Adipocyte (in vitro differentiated cells): ENCODE data around the gene FEZF1.
"Not testable (repeated sequence)": the region's sequence is repeated elsewhere in the genome, so short reads cannot be mapped to it uniquely, and the experiment has no call there.

Source experiments
- DNase-seq: peaks from one replicate; pipeline ENCODE4 v3.0.0-alpha.2; 2015; ENCODE audit warnings: low read depth
- H3K27me3 ChIP-seq: replicated peaks from 2 replicates; pipeline ENCODE4 v1.7.0; 2013; ENCODE audit warnings: mild to moderate bottlenecking, low read length, moderate library complexity; ENCODE audit not compliant: control insufficient read depth, insufficient read depth
- H3K36me3 ChIP-seq: 2 replicates; pipeline ENCODE4 v1.7.0; 2013; ENCODE audit warnings: low read length, mild to moderate bottlenecking, moderate library complexity; ENCODE audit not compliant: control insufficient read depth, insufficient read depth, severe bottlenecking
- H3K4me1 ChIP-seq: 2 replicates; pipeline ENCODE4 v1.7.0; 2013; ENCODE audit warnings: mild to moderate bottlenecking, low read length, moderate library complexity; ENCODE audit not compliant: control insufficient read depth, insufficient read depth
- H3K4me3 ChIP-seq: 2 replicates; pipeline ENCODE4 v1.7.0; 2013; ENCODE audit warnings: mild to moderate bottlenecking, low read length, moderate library complexity
- H3K9ac ChIP-seq: 2 replicates; pipeline ENCODE4 v1.7.0; 2013; ENCODE audit warnings: mild to moderate bottlenecking, low read length, moderate library complexity
- H3K9me3 ChIP-seq: 2 replicates; pipeline ENCODE4 v1.7.0; 2013; ENCODE audit warnings: mild to moderate bottlenecking, low read length, moderate library complexity; ENCODE audit not compliant: control insufficient read depth

FEZF1 gene

GRCh38 chr7:122299624-122300210 is 4.8 kb downstream of the FEZF1 start:
- peaks cover 83% of the 10 kb centered on the region for H3K27me3 ChIP-seq
- no peak overlapping the region for H3K9ac ChIP-seq
- no peaks in the 10 kb centered on the region for H3K36me3 ChIP-seq
- H3K4me1 ChIP-seq: no peaks in the 10 kb centered on the region
- no peak overlapping the region for H3K4me3 ChIP-seq
- H3K9me3 ChIP-seq: peaks cover 6% of the 10 kb centered on the region
- no peak for DNase-seq

GRCh38 chr7:122298618-122299017 is 5.9 kb downstream of the FEZF1 start:
- H3K9me3 ChIP-seq: peaks cover 3% of the 10 kb centered on the region
- H3K27me3 ChIP-seq: peaks cover 72% of the 10 kb centered on the region
- H3K9ac ChIP-seq: no peak overlapping the region
- H3K36me3 ChIP-seq: no peaks in the 10 kb centered on the region
- no peak overlapping the region for H3K4me3 ChIP-seq
- H3K4me1 ChIP-seq: no peaks in the 10 kb centered on the region
- DNase-seq: no peak

- DNase-seq: no peak
- H3K36me3 ChIP-seq: no peaks in the 10 kb centered on the region
- H3K4me3 ChIP-seq: no peak overlapping the region
- peaks cover 70% of the 10 kb centered on the region for H3K27me3 ChIP-seq
- no peaks in the 10 kb centered on the region for H3K4me1 ChIP-seq
- no peak overlapping the region for H3K9ac ChIP-seq
- H3K9me3 ChIP-seq: peaks cover 3% of the 10 kb centered on the region
Observed at GRCh38 chr7:122298131-122298530, 6.4 kb downstream of the FEZF1 start.

- no peak for DNase-seq
- Histone ChIP-seq H3K36me3 (no peaks in the 10 kb centered on the region), H3K4me3 (no peak overlapping the region), H3K9me3 (peaks cover 23% of the 10 kb centered on the region), H3K27me3 (peaks cover 17% of the 10 kb centered on the region), H3K4me1 (no peaks in the 10 kb centered on the region), H3K9ac (no peak overlapping the region)
Observed at GRCh38 chr7:122291189-122291588, 13.4 kb downstream of the FEZF1 start.

- Histone ChIP-seq H3K36me3 (no peaks in the 10 kb centered on the region), H3K9me3 (peaks cover 23% of the 10 kb centered on the region), H3K4me3 (no peak overlapping the region), H3K9ac (no peak overlapping the region), H3K4me1 (no peaks in the 10 kb centered on the region), H3K27me3 (peaks cover 13% of the 10 kb centered on the region)
- DNase-seq: no peak
Observed at GRCh38 chr7:122290476-122290875, 14.1 kb downstream of the FEZF1 start.

- DNase-seq: no peak
Observed at GRCh38 chr7:122289426-122289825, 15.1 kb downstream of the FEZF1 start.

GRCh38 chr7:122284608-122285007 is 19.9 kb downstream of the FEZF1 start:
- peaks cover 11% of the 10 kb centered on the region for H3K9me3 ChIP-seq
- H3K4me1 ChIP-seq, H3K9ac ChIP-seq, DNase-seq, H3K4me3 ChIP-seq, H3K27me3 ChIP-seq, H3K36me3 ChIP-seq: not testable (repeated sequence)

More at GRCh38 chr7:122289426-122289825, 15.1 kb downstream of the FEZF1 start:
- peaks cover 23% of the 10 kb centered on the region for H3K9me3 ChIP-seq
- no peak overlapping the region for H3K9ac ChIP-seq
- H3K27me3 ChIP-seq: peaks cover 9% of the 10 kb centered on the region
- H3K4me1 ChIP-seq: no peaks in the 10 kb centered on the region
- H3K36me3 ChIP-seq: no peaks in the 10 kb centered on the region
- H3K4me3 ChIP-seq: no peak overlapping the region

- Histone ChIP-seq H3K27me3 (no peaks in the 10 kb centered on the region), H3K9ac (no peak overlapping the region), H3K4me3 (no peak overlapping the region), H3K4me1 (peaks cover 24% of the 10 kb centered on the region), H3K36me3 (no peaks in the 10 kb centered on the region), H3K9me3 (no peaks in the 10 kb centered on the region)
- DNase-seq: no peak
Observed at GRCh38 chr7:122273117-122273516, 31.4 kb downstream of the FEZF1 start.

- Histone ChIP-seq H3K4me3 (no peak overlapping the region), H3K27me3 (no peaks in the 10 kb centered on the region), H3K4me1 (peaks cover 23% of the 10 kb centered on the region), H3K9me3 (no peaks in the 10 kb centered on the region), H3K36me3 (no peaks in the 10 kb centered on the region), H3K9ac (no peak overlapping the region)
- DNase-seq: no peak
Observed at GRCh38 chr7:122269241-122269640, 35.3 kb downstream of the FEZF1 start.

- no peaks in the 10 kb centered on the region for H3K27me3 ChIP-seq
- no peak overlapping the region for H3K9ac ChIP-seq
- no peaks in the 10 kb centered on the region for H3K9me3 ChIP-seq
- DNase-seq: no peak
- no peak overlapping the region for H3K4me3 ChIP-seq
- H3K36me3 ChIP-seq: no peaks in the 10 kb centered on the region
- H3K4me1 ChIP-seq: peaks cover 18% of the 10 kb centered on the region
Observed at GRCh38 chr7:122268101-122268500, 36.4 kb downstream of the FEZF1 start.

- Histone ChIP-seq H3K9me3 (no peaks in the 10 kb centered on the region), H3K27me3 (no peaks in the 10 kb centered on the region), H3K4me1 (no peaks in the 10 kb centered on the region), H3K36me3 (no peaks in the 10 kb centered on the region), H3K9ac (no peak overlapping the region), H3K4me3 (no peak overlapping the region)
- DNase-seq: no peak
Observed at GRCh38 chr7:122262246-122262645, 42.3 kb downstream of the FEZF1 start.

- H3K27me3 ChIP-seq: peaks cover 4% of the 10 kb centered on the region
- no peaks in the 10 kb centered on the region for H3K9me3 ChIP-seq
- no peaks in the 10 kb centered on the region for H3K4me1 ChIP-seq
- no peak overlapping the region for H3K4me3 ChIP-seq
- DNase-seq: no peak
- no peak overlapping the region for H3K9ac ChIP-seq
- no peaks in the 10 kb centered on the region for H3K36me3 ChIP-seq
Observed at GRCh38 chr7:122261442-122261841, 43.1 kb downstream of the FEZF1 start.
